A673 (cell line): Measurements from ENCODE around the gene PXK. TPM values are rescaled to one million over a fixed set of nuclear protein-coding genes. Genes with fewer than 3 reads are reported as not detected.
"Not testable (repeated sequence)": the region's sequence is repeated elsewhere in the genome, so short reads cannot be mapped to it uniquely, and the experiment has no call there.

ENCODE experiments used
- BruUV-seq: library from RNA; stranded (reverse); fragments of 400-500 nt; replicated peaks from 2 replicates; lab custom pipeline; 2021; lab: Mats Ljungman, UMichigan
- CTCF ChIA-PET: fragments of 300-600 bp; sonication (Branson Sonifier 250); formaldehyde crosslinking; loops from one replicate; lab custom pipeline; 2022; ENCODE audit warnings: antibody characterized with exemption; lab: Charles Lee
- POLR2A ChIA-PET: fragments of 300-600 bp; sonication (Branson Sonifier 250); formaldehyde crosslinking; loops from one replicate; lab custom pipeline; 2022; ENCODE audit warnings: antibody characterized with exemption; ENCODE audit not compliant: low non-redundant PET; lab: Charles Lee
- DNase-seq: peaks from one replicate; pipeline ENCODE4 v3.0.0-alpha.2; 2015; ENCODE audit warnings: low spot score
- H3K27ac ChIP-seq: fragments of 200-600 bp; sonication (generic); 2 replicates; pipeline ENCODE4 v1.5.1; 2016; ENCODE audit warnings: mixed run types, low read depth, mild to moderate bottlenecking, mixed read lengths, antibody characterized with exemption, low read length; ENCODE audit not compliant: poor library complexity, severe bottlenecking
- H3K27me3 ChIP-seq: fragments of 200-600 bp; sonication (generic); replicated peaks from 2 replicates; pipeline ENCODE4 v1.6.1; 2017; ENCODE audit warnings: mixed run types, low read depth, mild to moderate bottlenecking, mixed read lengths, antibody characterized with exemption, low read length; ENCODE audit not compliant: insufficient read depth, poor library complexity
- H3K36me3 ChIP-seq: fragments of 200-600 bp; sonication (generic); 2 replicates; pipeline ENCODE4 v1.6.1; 2016; ENCODE audit warnings: mixed run types, mild to moderate bottlenecking, mixed read lengths, antibody characterized with exemption, low read length; ENCODE audit not compliant: insufficient read depth, poor library complexity, severe bottlenecking
- H3K4me1 ChIP-seq: fragments of 200-600 bp; sonication (generic); 2 replicates; pipeline ENCODE4 v1.6.1; 2017; ENCODE audit warnings: mixed run types, mild to moderate bottlenecking, mixed read lengths, antibody characterized with exemption, low read length; ENCODE audit not compliant: insufficient read depth, poor library complexity, severe bottlenecking
- H3K4me3 ChIP-seq: fragments of 200-600 bp; sonication (generic); 2 replicates; pipeline ENCODE4 v1.5.1; 2016; ENCODE audit warnings: low read depth, mixed run types, mild to moderate bottlenecking, mixed read lengths, low read length; ENCODE audit not compliant: poor library complexity, severe bottlenecking
- H3K9me3 ChIP-seq: fragments of 200-600 bp; sonication (generic); 2 replicates; pipeline ENCODE4 v1.6.1; 2016; ENCODE audit warnings: mixed run types, low read depth, mild to moderate bottlenecking, mixed read lengths, antibody characterized with exemption, low read length; ENCODE audit not compliant: poor library complexity, severe bottlenecking
- CTCF ChIP-seq: fragments of 300-800, 200-600 bp; sonication (generic); conservative IDR thresholded peaks from 2 replicates; pipeline ENCODE4 v1.5.1; 2017; ENCODE audit warnings: low read depth, mild to moderate bottlenecking, antibody characterized with exemption, low read length, moderate library complexity, mixed read lengths
- EZH2 ChIP-seq: fragments of 200-600 bp; sonication (generic); IDR thresholded peaks from 2 replicates; pipeline ENCODE4 v1.6.1; 2017; ENCODE audit warnings: borderline replicate concordance, low read depth, mild to moderate bottlenecking, mixed read lengths, antibody characterized with exemption, low read length; ENCODE audit not compliant: poor library complexity, severe bottlenecking
- intact Hi-C: fragments of 100-400 bp; cut with micrococcal nuclease; formaldehyde crosslinking; loops from one replicate; pipeline ENCODE4 v1.10.0; 2022; ENCODE audit not compliant: unreplicated experiment
- total RNA-seq: library from RNA; stranded (reverse); gene quantifications from 2 replicates; pipeline ENCODE4 v1.2.3, GENCODE V29; 2021

PXK gene
- total RNA-seq, 1 experiment from 2014 or later, result 13.2 TPM

GRCh38 chr3:58434511-58434910 is 101.8 kb downstream of the PXK start:
- TF ChIP-seq CTCF (no peak), EZH2 (no peak)
- H3K36me3 ChIP-seq, result peaks cover 16% of the 10 kb centered on the region
- CTCF ChIA-PET, result no interaction called here
- H3K9me3 ChIP-seq, result no peaks in the 10 kb centered on the region
- H3K27ac ChIP-seq, result no peak overlapping the region
- H3K4me3 ChIP-seq, result no peak overlapping the region
- intact Hi-C loops, result loop anchor here (5.0 kb wide), 1 partner anchor 98 kb away; no protein-coding TSS in a partner anchor
- no peak for DNase-seq
- BruUV-seq, result no TSS peak
- POLR2A ChIA-PET, result interaction anchor here (0.6 kb wide), 1 partner anchor 16 kb away, joined by 4 read pairs; no protein-coding TSS in a partner anchor
- no peaks in the 10 kb centered on the region for H3K27me3 ChIP-seq
- no peaks in the 10 kb centered on the region for H3K4me1 ChIP-seq

GRCh38 chr3:58434990-58435389 is 102.3 kb downstream of the PXK start:
- Histone ChIP-seq H3K27ac (no peak overlapping the region), H3K9me3 (no peaks in the 10 kb centered on the region), H3K36me3 (peaks cover 12% of the 10 kb centered on the region), H3K27me3 (no peaks in the 10 kb centered on the region), H3K4me1 (no peaks in the 10 kb centered on the region), H3K4me3 (no peak overlapping the region)
- TF ChIP-seq CTCF (no peak), EZH2 (no peak)
- DNase-seq, result no peak
- intact Hi-C loops, result loop anchor here (5.0 kb wide), 1 partner anchor 97 kb away; no protein-coding TSS in a partner anchor
- ChIA-PET POLR2A (no interaction called here), CTCF (no interaction called here)
- BruUV-seq, result no TSS peak

GRCh38 chr3:58437276-58437675 is 104.6 kb downstream of the PXK start:
- H3K27me3 ChIP-seq, POLR2A ChIA-PET, H3K4me3 ChIP-seq, BruUV-seq, H3K27ac ChIP-seq, H3K9me3 ChIP-seq, H3K36me3 ChIP-seq, DNase-seq, H3K4me1 ChIP-seq, intact Hi-C loops, CTCF ChIA-PET: not testable (repeated sequence)

- BruUV-seq, result not testable (repeated sequence)
Measured at GRCh38 chr3:58440996-58441355, 108.3 kb downstream of the PXK start.

More at GRCh38 chr3:58440996-58441355, 108.3 kb downstream of the PXK start:
- intact Hi-C loops, H3K27me3 ChIP-seq, CTCF ChIA-PET, POLR2A ChIA-PET, H3K9me3 ChIP-seq, H3K4me1 ChIP-seq, DNase-seq, H3K4me3 ChIP-seq, H3K27ac ChIP-seq, H3K36me3 ChIP-seq: not testable (repeated sequence)
